GM21381 (cell line): ENCODE results near the gene FAXC.
A peak's percentile ranks its signal among the peaks of the same experiment; 100 is the strongest.

Experiments used
- ATAC-seq: cut with Tn5 transposase; IDR thresholded peaks from one replicate; pipeline ENCODE4 v1.9.1; 2021; ENCODE audit warnings: mild to moderate bottlenecking, moderate library complexity; ENCODE audit not compliant: unreplicated experiment

FAXC gene

GRCh38 chr6:99349171-99350141 lies at the start of gene FAXC:
TSS of gene FAXC (minus strand) at chr6:99349674. CDS start at chr6:99349372, 302 bp downstream.
- ATAC-seq = peak; percentile 53

GRCh38 chr6:99397287-99397686 lies 47.8 kb upstream of the FAXC start:
- no peak for ATAC-seq

DNA sequence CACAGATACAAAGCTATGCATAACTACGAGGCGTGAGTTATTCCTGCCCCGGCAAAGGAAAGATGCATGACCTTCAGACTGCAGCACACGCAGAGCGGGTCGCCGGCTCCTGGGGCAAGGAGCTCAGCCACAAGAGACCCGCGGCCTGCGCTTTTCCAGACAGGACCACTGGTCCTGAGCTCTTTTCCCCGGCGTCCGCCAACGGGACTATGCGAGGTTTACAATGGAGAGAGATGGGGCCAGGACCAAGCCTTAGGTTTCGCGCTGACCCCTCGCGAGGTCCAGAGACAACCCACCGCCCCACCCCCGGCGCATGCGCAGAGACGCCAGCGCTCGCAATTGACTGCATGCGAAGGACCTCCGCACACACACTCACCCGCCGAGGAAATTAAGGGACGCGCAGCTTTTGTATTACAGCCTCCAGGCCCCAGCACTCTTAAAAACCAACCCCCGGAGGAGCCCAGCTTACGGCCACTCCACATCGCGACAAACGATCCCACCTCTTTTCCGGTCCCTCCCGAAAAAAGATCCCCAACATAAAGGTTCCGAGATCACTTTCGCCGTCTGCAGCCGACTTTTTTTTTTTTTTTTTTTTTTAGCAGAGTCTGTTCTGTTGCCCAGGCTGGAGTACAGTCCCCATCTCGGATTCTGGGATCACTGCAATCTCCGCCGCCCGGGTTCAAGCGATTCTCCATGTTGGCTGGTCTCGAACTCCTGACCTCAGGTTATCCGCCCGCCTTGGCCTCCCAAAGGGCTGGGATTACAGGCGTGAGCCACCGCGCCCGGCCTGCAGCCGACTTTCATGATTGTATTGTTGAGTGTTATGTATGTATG lies 44.4 kb upstream of the FAXC start, which contains the start of gene COQ3:
COQ3 (minus strand) TSS at position 498 of the 834 bp plus-strand sequence; CDS start at position 482, 16 bp downstream.
- peak; percentile 73 for ATAC-seq

DNA sequence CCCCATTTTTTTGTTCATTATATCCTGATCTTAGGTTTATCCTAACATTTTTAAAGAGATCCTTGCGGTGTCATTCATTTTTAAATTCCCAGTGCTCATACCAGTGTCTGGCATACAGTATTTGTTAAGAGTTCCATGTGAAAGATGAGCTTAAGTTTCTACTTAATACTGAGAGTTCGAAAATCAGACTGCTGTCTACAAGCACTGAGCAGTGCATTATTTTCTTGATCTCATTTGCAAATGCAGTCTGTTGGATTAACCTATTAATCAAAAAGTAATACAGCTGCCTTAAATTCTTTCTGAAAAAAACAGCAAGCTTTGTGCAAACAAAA lies 43.9 kb upstream of the FAXC start:
- ATAC-seq = peak; percentile 14

DNA sequence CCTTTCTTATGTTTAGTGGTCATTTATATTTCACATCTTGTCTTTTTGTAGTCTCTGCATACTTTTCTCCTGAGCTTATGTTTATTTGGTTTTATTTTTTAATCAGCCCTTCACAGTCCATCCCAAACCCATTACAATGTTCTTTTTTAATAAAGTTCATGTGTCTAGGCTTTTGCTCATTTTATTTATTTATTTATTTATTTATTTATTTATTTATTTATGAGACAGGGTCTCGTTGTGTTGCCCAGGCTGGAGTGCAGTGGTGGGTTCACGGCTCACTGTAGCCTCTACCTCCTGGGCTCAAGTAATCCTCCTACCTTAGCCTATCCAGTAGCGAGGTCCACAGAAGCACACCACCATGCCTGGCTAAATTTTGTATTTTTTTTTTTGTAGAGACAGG lies 41.4 kb upstream of the FAXC start:
- no peak for ATAC-seq

DNA sequence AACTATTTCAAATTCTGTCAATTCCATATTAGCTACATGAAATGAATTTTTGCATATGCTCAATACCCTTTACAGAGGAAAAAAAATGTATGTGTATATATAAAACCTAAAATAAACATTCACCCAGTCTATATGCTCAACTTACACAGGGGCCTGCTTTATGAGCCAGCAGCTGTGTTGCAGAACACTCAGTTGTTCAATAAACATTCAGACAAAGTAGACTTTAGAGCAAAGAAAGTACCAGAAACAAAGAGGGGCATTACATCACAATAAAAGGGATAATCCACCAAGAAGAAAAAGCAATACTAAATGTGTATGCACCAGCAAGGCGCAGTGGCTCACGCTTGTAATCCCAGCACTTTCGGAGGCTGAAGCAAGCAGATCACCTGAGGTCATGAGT lies 35.0 kb upstream of the FAXC start:
- no peak for ATAC-seq

DNA sequence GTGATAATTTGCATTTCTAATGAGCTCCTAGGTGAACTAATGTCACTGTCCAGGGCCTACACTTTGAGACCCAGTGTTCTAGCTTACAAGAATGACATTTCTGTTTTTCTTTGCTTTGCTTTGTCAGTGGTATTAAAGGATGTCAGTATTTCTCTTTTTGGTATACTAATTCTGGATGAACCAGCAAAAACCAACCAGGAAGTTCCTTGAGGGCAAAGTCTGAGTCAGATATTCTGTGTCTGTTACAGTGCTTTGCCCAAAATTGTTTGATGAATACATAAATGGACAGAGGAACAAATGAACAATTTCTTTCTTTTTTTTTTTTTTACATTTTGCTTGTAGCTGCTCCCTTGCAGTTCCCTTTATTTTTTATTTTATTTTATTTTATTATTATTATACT lies 29.2 kb upstream of the FAXC start:
- no peak for ATAC-seq

DNA sequence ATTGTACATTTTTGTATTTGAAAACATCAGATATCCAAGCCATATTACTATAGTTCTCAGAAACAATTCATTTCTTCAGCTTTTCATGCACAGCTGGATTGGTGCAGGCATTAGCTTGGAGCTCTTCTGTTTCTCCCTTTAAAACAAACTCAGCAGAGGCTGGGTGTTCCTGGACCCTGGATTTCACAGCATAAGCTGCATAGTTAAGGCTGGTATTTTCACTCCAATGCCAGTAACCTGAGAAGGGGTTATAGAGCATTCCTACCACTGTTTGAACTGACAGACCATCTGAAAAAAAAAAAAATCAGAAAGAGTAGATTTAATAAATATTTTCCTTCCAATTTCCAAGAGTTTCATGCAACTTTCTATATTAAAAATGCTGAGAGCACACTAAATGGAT lies 20.1 kb upstream of the FAXC start:
- ATAC-seq = no peak

DNA sequence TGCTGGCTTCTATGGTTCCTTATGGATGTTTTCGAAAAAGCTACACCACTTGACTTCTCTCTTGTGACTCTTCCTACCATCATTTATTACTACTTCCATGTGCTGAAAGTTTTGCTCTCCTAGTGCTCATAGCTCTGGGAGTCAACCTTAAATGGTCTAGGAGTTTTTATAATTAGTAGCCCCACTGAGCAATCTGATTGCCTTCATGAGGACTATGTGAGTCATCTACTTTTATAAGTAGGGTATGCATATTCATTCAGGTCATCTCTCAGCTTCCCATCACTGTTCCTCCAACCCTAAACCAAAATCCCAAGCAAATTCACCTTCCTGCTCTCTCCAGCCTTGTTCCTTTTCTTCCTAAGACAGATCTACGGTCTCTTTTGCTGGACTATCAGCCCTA lies 17.4 kb upstream of the FAXC start:
- ATAC-seq = no peak

DNA sequence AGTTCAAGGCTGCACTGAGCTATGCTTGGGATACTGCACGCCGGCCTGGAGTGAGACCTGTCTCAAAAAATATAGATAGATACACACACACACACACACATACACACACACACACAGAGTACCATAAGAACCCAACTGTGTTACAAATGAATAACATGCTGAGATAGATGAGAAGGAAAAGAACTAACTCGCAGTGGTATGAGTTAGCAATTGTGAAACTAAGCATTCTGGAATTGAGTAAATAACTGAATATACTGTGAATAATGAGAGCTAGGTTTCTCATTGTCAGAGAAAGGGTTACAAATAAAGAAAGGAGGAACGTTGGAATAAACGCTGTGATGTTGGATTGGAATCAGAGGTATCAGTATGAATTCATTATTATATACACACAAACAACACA lies 14.6 kb upstream of the FAXC start:
- ATAC-seq = peak; percentile 88

GRCh38 chr6:99362678-99363268 lies 13.3 kb upstream of the FAXC start:
- no peak for ATAC-seq

DNA sequence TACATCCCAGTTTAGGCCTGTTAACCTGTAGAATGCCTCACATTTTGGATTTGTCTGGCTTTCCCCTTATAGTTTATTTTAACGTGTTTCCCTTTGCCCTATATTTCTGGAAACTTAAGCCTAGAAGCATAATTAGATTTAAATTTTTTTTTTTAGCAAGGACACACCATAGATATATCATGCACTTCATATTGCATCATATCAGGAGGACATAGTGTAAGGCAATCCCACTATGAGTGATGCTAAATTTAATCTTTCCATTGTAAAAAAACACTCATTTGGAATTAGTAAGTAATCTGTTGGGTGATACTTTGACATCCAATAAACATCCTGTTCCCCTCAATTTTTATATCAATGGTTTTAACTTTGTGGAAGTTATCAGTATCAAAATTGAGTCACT lies 10.3 kb upstream of the FAXC start:
- no peak for ATAC-seq

DNA sequence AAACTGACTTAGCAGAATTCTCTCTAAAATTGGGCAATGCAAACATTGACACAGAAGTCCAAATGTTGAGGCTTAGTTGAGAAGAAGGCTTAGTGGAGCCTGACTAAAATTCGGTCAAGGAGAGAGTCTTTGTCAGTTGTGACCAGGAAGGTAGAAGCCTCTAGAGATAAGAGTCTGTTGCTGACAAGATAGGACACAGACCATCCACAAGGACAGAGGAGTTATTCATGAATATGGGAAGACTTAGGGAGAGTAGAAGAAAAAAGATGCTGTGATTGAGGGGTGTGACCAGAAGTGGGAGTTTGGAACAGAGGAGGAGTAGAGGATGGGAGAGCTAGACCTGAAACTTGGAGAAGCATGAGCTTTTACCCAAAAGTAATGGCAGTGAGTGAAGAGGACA lies 7.2 kb upstream of the FAXC start:
- no peak for ATAC-seq

- no peak for ATAC-seq
Measured at GRCh38 chr6:99354983-99355382, 5.5 kb upstream of the FAXC start.

GRCh38 chr6:99353126-99353525 lies 3.7 kb upstream of the FAXC start:
- ATAC-seq = no peak

DNA sequence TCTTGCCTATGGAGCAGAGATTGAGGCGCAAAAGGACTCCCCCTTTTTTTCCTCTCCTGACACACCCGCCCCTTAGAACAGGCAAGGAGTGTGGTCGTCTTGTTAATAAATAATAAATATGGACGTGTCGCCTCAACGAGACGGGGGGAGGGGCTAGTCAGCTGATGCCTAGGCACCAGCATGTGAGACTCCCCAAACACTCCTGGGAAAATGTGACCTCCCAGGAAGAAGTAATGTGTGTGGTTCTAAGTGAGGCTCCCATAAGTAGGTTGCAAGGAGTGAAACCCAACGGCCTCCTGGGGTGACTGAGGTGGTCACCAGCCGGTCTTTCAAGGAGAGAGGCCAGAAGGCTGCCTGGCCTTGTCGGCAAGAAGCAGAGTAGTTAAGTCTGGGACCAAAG lies 1.1 kb upstream of the FAXC start:
- no peak for ATAC-seq

- ATAC-seq = no peak
Measured at GRCh38 chr6:99348288-99349170, 945 bp downstream of the FAXC start.

GRCh38 chr6:99347804-99348203 lies 1.7 kb downstream of the FAXC start:
- no peak for ATAC-seq

DNA sequence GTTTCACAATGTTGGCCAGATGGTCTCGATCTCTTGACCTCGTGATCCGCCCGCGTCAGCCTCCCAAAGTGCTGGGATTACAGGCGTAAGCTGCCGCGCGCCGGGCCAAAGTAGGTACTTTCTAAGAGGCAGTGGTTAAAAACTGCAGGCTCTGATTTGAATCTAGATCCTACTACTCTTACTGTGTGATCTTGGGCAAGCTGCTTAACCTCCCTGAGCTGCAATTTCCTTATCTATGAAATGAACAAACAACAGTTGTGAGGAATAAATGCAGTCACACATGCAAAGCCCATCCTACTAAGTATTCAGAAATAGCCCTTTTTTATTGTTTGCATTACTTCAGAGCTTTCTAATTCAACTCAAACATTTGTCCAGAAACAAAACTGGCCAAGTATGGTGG lies 2.9 kb downstream of the FAXC start:
- ATAC-seq = no peak

DNA sequence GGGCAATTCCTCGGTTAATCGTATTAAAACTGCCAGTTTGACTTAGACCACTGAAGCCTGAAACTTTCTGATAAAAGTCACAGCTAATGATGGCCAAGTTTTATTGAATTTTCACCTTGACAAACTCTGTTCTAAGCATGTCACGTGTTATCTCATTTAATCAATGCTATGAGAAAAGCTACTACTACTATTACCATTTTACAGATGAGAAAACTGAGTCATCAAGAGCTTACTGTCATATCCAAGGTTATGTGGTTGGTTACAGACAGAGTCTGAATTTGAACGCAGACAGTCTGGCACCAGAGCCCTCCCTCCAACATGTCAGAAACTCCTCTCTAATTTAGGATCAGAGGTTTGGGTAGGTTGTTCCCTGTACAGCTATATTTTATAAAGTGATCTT lies 4.3 kb downstream of the FAXC start:
- ATAC-seq = no peak

- ATAC-seq = no peak
Measured at GRCh38 chr6:99344289-99344688, 5.2 kb downstream of the FAXC start.
